Measurements from ENCODE around the gene TGFBR1.

The TGFBR1 gene

DNA sequence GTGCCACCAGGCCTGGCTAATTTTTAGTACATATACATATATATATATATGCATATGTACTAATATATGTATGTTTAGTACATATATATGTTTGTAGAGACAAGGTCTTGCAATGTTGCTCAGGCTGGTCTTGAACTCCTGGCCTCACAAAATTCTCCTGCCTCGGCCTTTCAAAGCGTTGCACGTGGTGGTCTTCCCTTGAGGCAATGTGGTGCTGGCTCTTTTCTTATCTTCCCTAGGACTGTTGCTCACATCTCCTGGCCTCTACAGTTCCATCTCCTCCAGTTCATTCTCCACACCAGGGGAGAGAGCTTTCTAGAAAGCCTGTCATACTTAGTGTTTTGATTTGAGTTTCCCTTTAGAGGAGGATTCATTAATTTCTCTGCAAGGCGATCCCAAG, 28.9 kb upstream of the TGFBR1 start:
- TF ChIP-seq, protein P1, sequence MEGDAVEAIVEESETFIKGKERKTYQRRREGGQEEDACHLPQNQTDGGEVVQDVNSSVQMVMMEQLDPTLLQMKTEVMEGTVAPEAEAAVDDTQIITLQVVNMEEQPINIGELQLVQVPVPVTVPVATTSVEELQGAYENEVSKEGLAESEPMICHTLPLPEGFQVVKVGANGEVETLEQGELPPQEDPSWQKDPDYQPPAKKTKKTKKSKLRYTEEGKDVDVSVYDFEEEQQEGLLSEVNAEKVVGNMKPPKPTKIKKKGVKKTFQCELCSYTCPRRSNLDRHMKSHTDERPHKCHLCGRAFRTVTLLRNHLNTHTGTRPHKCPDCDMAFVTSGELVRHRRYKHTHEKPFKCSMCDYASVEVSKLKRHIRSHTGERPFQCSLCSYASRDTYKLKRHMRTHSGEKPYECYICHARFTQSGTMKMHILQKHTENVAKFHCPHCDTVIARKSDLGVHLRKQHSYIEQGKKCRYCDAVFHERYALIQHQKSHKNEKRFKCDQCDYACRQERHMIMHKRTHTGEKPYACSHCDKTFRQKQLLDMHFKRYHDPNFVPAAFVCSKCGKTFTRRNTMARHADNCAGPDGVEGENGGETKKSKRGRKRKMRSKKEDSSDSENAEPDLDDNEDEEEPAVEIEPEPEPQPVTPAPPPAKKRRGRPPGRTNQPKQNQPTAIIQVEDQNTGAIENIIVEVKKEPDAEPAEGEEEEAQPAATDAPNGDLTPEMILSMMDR (IDR thresholded peaks at IDR 0.05; ENCODE audit: borderline replicate concordance, insufficient read depth, low read depth, low read length), result no peak
- H3K4me3 ChIP-seq (ENCODE audit: low read depth, low read length), result no peak overlapping the region

DNA sequence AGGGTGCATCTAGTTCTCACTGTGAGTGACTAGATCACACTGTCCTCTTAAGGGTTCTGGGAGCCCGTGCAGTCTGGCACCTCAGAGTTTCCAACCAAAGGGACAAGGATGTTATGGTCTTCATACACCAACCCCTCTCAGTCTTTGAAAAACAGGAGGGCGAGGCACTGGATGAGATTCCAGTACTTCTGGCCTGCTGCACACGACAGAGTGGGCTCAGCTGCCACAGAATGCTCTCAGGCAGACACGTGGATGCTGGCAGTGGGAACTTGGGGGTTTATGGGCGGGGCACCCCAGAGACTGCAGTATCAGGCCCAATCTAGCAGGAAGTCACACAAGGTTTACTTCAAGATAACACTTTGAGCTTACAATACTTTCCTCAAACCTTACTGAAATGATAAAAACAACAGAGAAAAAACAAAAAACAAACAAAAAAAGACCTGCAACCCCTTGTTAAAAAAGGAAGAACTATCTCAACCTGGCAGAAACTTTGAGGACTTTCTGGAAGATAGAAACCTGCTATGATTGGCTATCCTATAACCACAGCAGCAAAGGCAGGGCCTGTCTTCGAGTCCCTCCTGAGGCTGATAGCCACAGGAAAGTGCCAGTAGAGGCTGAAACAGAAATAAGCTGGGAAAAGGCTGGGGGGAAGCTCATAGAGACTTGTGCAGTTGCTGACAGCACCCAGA, 28.3 kb upstream of the TGFBR1 start:
- H3K4me3 ChIP-seq (ENCODE audit: low read depth, low read length), result no peak overlapping the region
- TF ChIP-seq, protein P1 (IDR thresholded peaks at IDR 0.05; ENCODE audit: borderline replicate concordance, insufficient read depth, low read depth, low read length), result no peak

- TF ChIP-seq, protein P1 (IDR thresholded peaks at IDR 0.05; ENCODE audit: borderline replicate concordance, insufficient read depth, low read depth, low read length), result no peak
- no peak overlapping the region for H3K4me3 ChIP-seq (ENCODE audit: low read depth, low read length)
Observed at GRCh38 chr9:99078717-99079116, 26.2 kb upstream of the TGFBR1 start.

GRCh38 chr9:99079542-99079941, 25.4 kb upstream of the TGFBR1 start:
- H3K4me3 ChIP-seq (ENCODE audit: low read depth, low read length), result no peak overlapping the region
- TF ChIP-seq, protein P1 (IDR thresholded peaks at IDR 0.05; ENCODE audit: borderline replicate concordance, insufficient read depth, low read depth, low read length), result no peak

GRCh38 chr9:99083051-99083450, 21.9 kb upstream of the TGFBR1 start:
- H3K4me3 ChIP-seq (ENCODE audit: low read depth, low read length), result no peak overlapping the region
- TF ChIP-seq, protein P1 (IDR thresholded peaks at IDR 0.05; ENCODE audit: borderline replicate concordance, insufficient read depth, low read depth, low read length), result no peak

GRCh38 chr9:99085949-99086948, 18.7 kb upstream of the TGFBR1 start:
- TF ChIP-seq, protein P1 (IDR thresholded peaks at IDR 0.05; ENCODE audit: borderline replicate concordance, insufficient read depth, low read depth, low read length), result no peak
- no peak overlapping the region for H3K4me3 ChIP-seq (ENCODE audit: low read depth, low read length)

Data from GM12875 (cell line).